NCI-H1436 (cell line): ENCODE results near the gene HOXD8.

Source experiments
- DNase-seq: peaks from one replicate; lab custom pipeline; 2025; lab: John Stamatoyannopoulos, UW

HOXD8 gene

GRCh38 chr2:176130957-176131847, 1.7 kb downstream of the HOXD8 start:
- DNase-seq, result no peak

GRCh38 chr2:176131848-176132158, 2.3 kb downstream of the HOXD8 start:
- no peak for DNase-seq

GRCh38 chr2:176132205-176133171, 3.0 kb downstream of the HOXD8 start:
- DNase-seq, result no peak

- no peak for DNase-seq
Observed at GRCh38 chr2:176133389-176133788, 3.9 kb downstream of the HOXD8 start.

- DNase-seq, result no peak
Observed at GRCh38 chr2:176134035-176134434, 4.5 kb downstream of the HOXD8 start.

- DNase-seq, result no peak
Observed at GRCh38 chr2:176135035-176135440, 5.5 kb downstream of the HOXD8 start.

GRCh38 chr2:176136374-176137251, 7.1 kb downstream of the HOXD8 start:
- DNase-seq, result no peak

GRCh38 chr2:176137252-176137580, 7.7 kb downstream of the HOXD8 start:
- DNase-seq, result no peak

GRCh38 chr2:176137906-176138305, 8.4 kb downstream of the HOXD8 start:
- no peak for DNase-seq

- DNase-seq, result no peak
Observed at GRCh38 chr2:176138526-176138922, 9.0 kb downstream of the HOXD8 start.

GRCh38 chr2:176138923-176139660, 9.6 kb downstream of the HOXD8 start:
- no peak for DNase-seq

- DNase-seq, result no peak
Observed at GRCh38 chr2:176139661-176140512, 10.4 kb downstream of the HOXD8 start.

GRCh38 chr2:176140513-176141317, 11.2 kb downstream of the HOXD8 start:
- peak; percentile 90 for DNase-seq

GRCh38 chr2:176142281-176142680, 12.8 kb downstream of the HOXD8 start:
- DNase-seq, result no peak

- DNase-seq, result no peak
Observed at GRCh38 chr2:176145085-176145969, 15.8 kb downstream of the HOXD8 start.

- no peak for DNase-seq
Observed at GRCh38 chr2:176146101-176146500, 16.6 kb downstream of the HOXD8 start.

- no peak for DNase-seq
Observed at GRCh38 chr2:176146645-176147044, 17.1 kb downstream of the HOXD8 start.

- no peak for DNase-seq
Observed at GRCh38 chr2:176147210-176147799, 17.8 kb downstream of the HOXD8 start.
